NOMO-1 treated with DMSO at 0.1 percent for 48 hours (cell line): Measurements from ENCODE around the gene HINT1.
"Not testable (repeated sequence)": the region's sequence is repeated elsewhere in the genome, so short reads cannot be mapped to it uniquely, and the experiment has no call there.

Experiments
- DNase-seq: peaks from one replicate; lab custom pipeline; 2025; ENCODE audit not compliant: unreplicated experiment; lab: John Stamatoyannopoulos, UW

The HINT1 gene

DNA sequence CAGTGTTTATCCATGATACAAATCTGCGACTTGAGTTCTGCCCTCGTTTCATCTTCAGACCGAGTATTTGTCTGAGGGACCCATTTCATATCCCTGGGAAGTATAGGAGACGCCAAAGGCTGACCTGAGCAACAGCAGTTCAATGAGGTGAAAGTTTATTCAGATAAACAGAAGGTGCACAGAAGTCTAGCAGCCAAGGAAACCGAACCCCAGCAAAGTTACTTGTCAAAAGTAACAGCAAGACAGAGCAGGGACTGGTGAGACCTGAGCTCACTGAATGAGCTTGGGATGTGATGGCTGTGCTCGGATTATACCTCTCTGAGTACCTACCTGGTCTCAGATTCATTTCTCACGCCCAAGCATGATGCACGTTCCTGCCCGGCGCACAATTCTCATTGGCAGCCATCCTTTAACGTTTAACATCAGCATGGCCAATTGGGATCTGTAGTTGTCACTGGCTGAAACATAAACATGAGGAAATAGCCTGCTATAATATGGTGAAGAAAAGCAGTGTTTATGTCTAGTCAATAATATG, 6.3 kb upstream of the HINT1 start:
- no peak for DNase-seq

DNA sequence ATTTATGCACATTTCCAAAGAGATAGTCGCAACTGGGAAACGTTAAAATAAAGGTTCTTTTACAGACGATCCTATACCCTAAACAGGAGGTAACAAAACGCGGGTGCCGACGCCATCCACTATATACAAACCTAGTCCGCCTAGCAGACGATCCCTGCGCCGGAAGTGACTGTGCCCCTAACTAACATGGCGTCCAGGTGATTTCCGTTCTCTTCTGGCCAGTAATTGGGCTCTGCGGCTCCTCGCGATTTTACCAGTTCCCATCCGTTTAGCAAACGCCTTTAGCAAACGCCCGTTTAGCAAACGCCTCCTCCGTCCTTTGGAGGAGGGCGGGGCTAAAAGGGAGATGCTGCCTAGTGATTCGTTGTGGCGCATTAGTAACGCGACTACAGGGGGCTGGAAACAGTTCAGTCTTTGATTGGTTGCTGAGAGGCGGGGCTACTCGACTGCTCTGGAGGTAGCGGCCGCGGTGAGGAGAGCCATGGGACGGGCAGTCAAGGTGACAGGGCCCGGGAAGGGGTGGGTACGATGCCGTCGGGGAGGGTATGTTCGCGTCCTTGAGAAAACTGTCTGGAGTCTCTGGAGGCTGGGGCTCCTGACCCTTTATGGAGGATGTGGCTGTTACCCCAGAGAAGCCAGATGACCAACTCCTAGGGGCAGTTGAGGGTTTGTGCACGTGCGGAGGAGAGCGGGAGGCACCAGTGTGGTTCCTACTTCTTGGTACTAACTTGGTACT, 5.7 kb upstream of the HINT1 start, which contains the start of gene LYRM7:
TSS of gene LYRM7 (plus strand) at position 405 of the 736 bp plus-strand sequence. CDS start at position 482, 77 bp downstream.
- DNase-seq = peak; percentile 100

DNA sequence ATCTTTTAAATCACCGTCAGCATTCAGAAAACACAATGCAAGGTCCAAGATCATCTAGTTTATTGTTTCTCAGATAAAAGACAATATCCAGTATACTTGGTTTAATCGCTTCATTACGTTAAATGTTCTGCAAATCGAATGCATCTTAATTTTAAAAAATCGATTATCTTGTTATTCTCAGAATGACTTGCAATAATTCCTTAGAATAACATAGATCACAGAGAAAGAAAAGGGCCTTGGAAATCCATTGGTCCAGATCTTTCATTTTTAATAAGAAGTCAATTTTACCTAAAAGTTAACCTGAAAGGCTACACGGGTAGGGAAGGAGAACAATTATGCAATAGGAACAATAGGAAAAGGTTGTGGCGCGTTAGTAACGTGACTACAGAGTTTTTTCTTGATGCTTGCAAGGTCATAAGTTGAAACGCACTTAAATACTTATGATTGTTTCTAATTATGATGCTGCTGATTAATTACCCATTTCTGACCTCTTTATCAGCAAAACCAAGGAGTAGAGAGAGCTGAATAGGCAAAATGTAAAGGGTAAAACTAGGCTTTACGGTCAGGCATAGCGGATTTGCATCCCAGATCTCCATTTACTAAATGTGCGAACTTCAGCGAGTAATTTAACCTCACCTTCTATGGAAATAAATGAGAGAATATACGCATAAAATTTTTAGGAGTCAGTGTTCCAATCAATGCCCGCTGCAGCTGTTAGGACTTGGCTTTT, 4.9 kb upstream of the HINT1 start:
- DNase-seq = no peak

DNA sequence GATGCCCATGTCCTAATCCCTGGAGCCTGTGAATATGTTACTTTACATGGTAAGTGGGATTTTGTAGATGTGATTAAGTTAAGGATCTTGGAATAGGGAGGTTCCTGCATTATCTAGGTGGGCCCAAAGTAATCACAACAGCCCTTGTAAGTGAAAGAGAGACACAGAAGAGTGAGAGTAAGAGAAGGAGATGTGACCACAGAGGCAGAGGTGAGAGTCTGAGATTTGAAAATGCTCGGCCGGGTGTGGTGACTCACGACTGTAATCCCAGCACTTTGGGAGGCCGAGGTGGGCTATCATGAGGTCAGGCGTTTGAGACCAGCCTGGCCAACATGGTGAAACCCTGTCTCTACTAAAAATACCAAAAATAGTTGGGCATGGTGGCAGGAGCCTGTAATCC, 2.6 kb upstream of the HINT1 start:
- no peak for DNase-seq

DNA sequence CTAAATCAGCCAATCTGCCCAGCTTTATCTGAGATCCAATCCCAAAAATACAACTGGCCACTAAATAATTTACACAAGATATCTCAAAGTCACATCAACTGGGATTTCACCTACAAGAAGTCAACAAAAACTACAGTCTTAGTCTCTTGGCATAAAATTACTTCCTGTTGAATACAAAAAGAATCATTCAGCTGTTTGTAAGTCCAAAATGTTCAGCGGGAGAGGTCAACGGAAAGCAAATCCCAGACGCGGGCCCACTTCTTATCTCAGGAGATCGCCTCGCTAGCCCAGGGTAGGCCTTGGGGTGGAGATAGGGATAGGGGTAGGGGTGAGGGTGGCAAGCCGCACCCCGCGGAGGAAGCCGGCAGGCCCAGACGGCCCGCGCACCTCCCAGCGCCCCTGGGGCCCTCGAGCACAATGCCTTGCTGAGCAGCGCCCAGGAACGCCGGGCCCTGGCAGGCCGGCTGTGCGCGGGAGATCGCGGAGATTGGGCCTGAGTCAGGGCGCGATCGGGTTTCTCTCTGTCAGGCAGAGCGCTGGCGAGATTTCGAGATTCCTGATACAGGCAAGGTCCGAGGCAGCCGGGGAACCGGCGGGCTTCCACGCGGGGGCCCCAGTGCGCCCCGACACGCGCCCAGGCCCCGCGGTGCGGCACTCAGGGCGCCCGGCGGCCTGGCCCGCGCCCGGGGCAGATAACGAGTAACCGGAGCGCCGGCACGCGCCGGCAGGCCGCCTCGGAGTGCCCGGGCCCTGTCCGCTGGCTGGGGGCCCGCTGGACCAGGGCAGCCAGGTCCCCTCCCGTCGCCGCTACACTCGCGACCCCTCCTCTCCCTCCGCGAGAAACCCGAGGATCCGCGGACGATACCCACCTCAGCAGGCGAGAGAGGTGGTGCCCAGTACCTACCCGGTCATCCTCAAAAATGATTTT, 601 bp downstream of the HINT1 start:
- DNase-seq = peak; percentile 79

DNA sequence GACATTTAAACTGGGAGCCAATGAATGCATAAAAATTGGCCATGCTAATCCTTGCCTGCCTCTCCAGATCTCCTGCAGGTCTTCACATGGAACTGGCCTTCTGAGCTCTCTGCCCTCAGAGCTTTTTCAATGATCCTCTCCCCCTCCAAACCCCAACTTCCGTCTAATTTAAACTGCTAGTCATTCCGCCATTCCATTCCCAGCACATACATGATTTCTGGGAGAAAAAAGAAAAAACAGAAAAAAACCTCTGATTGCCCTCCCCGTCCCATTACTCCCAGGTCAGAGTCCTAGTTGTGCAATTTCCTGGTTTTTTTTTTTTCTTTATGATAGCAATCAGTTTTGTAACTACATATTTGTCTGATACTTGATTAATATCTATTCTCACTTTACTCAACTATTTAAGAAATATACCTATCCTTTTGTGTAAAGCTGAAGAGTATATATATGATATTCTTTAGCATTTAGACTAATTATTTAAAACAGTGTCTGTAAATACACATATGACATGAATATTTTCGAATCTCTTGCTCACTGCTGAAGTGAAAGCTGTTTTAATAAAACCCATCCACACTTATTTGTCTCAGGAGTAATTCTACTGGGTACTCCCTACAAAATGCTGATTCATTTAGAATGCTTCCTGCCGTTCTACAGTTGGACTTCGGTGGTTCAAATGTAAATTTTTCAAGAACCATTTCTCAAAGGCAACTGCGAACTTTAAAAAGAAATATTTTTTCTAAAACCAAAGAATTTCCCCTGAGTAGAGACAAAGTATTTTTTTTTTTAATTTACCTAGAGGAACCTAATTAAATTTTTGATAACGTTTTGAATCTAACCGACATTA, 1.6 kb downstream of the HINT1 start:
- peak; percentile 46 for DNase-seq

DNA sequence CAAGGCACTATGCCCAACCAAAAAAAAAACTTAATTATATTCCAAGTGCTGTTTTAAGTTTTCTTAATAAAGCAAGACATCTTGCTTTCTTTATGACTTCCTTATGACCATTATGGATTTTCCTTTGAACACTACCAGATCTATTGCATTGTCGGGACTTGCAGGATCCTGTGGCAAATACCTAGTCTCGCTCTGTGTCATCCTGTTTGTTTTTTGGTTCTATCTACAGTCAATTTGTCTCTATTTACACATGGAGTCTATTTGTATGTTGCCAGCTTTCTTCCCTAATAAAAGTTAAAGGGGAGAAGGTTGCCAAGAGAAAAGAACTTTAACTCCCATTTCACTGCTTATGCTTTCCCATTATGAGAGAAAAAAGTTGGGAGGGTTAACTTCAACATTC, 4.9 kb downstream of the HINT1 start:
- DNase-seq = no peak

DNA sequence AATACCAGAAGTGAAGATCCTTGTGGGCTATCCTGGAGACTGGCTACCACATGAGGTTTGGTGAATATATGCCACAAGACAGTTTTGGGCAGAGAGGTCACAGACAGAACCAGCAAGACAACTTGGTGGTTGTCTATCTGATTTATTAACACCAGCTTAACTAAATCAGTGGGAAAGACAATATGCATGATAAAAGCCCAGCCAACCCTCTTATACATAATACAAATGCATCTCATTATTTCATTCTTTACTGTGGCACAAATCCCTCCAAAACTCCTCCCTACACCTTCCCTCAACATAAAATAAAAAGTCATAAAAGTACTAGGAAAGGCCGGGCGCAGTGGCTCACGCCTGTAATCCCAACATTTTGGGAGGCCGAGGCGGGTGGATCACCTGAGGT, 8.1 kb downstream of the HINT1 start:
- DNase-seq = no peak

DNA sequence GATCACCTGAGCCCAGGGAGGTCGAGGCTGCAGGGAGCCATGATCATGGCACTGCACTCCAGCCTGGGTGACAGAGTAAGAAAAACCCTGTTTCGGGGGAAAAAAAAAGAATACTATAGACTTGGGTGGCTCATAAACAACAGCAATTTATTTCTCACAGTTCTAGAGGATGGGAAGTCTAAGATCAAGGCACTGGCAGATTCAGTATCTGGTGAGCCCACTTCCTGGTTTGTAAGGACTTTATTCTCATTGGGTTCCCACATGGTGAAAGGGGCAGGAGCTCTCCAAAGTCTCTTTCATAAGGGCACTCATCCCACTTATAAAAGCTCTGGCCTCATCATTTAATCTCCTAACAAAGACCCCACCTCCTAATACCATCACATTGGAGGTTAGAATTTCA, 8.7 kb downstream of the HINT1 start:
- no peak for DNase-seq

DNA sequence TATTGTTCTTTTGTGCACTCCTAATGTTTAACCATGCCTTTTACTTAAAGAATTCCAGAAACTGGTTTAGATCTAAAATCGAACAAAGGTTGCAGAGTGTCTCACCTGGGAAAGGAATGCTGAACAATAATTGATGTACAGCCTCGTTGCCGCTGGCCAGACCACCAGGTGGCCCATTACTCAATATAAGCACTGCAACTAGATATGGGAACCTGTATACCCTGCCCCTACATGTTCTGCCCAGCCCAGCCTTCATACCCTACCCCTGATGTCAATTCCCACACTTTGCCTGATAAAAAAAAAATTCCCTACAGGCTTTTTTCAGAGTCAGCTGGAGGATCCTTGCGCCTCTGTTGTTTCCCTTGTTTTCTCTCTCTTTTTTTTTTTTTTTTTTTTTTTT, 13.8 kb downstream of the HINT1 start:
- no peak for DNase-seq

DNA sequence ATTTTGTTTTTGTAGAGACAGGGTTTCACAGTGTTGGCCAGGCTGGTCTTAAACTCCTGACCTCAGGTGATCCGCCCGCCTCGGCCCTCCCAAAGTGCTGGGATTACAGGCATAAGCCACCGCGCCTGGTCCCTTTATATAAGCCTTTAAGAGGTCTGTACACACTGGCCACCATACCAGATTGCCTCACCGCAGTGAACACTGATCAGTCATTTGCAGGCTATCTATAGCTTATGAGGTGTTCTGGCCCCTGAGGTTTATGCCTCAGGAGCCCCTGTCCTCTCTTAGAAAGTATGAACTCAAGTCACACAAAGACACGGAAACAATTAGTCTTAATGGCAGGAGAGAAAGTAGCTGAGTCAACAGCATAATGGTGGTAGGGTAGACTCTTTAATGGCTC, 14.6 kb downstream of the HINT1 start:
- DNase-seq = no peak

DNA sequence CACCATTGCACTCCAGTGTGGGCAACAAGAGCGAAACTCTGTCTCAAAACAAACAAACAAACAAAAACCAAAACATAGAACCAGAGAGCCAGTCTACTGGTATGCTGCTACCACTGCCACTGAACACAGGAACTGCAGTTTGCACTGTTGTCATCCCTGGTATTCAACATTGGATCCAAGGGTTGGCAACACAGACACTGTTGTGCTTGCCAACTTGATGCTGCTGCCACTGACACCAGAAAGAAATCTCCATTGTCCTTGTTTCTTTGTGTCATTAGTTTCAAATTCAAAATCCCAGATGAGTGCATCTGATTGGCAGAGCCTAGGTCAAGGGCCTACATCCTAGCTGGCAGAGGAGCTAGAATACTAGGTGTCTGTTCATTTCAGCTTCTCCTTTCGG, 16.2 kb downstream of the HINT1 start:
- no peak for DNase-seq

DNA sequence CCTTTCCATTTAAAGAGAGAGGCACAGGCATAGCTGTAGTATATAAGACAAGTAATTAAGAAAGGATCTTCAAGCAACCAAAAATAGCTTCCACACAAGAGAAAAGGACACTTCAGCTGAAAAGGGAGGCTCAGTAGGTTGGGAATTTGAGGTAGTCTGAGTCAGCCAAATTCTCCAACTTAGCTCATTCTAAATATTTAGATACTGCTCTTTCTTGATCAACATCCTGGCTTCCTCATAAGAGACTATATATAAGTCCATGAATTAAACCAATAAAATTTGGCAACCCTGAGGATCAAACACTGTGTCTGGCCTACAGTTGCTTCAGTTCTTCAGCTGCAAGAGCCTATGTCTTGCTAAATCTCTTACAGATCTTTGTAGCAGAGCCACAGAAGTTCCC, 17.8 kb downstream of the HINT1 start:
- DNase-seq = no peak

DNA sequence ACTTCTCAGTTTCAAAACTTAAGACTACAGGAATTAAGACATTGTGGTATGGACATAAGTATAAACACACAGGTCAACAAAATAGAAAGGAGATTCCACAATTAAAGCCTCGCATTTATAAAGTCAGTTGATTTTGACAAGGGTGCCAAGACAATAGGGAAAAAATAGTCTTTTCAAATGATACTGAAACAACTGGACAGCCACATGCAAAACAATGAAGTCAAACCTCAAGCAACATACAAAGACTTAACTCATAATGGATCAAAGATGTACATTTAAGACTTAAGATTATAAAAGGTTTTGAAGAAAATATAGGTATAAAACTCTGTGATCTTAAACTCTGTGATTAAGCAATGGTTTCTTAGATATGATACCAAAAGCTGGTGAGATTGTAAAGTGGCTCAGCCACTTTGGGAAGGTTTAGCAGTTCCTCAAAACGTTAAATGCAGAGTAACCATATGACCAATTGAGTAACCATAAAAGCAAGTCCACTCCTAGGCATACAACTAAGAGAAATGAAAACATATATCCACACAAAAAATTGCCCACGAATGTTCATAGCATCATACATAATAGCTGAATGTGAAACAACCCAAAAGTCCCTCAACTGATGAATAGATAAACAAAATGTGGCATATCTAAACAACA, 22.0 kb downstream of the HINT1 start:
- DNase-seq = peak; percentile 29

DNA sequence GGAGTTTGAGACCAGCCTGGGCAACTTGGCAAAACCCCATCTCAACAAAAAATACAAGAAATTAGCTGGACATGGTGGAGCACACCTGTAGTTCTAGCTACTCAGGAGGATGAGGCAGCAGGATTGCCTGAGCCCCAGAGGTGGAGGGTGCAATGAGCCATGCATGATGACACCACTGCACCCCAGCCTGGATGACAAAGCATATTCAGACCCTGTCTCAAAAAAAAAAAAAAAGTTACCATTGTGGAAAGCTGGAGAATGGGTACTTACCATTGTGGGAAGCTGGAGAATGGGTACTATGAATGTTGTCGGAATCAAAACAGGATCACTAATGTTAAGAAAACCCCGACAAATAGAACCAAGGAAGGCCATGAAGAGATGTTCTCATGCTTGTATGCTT, 25.7 kb downstream of the HINT1 start:
- DNase-seq = no peak

DNA sequence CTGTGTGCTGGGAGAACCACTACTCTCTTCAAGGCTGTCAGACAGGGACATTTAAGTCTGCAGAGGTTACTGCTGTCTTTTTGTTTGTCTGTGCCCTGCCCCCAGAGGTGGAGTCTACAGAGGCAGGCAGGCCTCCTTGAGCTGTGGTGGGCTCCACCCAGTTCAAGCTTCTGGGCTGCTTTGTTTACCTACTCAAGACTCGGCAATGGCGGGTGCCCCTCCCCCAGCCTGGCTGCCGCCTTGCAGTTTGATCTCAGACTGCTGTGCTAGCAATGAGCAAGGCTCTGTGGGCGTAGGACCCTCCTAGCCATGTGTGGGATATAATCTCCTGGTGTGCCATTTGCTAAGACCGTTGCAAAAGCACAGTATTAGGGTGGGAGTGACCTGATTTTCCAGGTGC, 26.6 kb downstream of the HINT1 start:
- DNase-seq = not testable (repeated sequence)

DNA sequence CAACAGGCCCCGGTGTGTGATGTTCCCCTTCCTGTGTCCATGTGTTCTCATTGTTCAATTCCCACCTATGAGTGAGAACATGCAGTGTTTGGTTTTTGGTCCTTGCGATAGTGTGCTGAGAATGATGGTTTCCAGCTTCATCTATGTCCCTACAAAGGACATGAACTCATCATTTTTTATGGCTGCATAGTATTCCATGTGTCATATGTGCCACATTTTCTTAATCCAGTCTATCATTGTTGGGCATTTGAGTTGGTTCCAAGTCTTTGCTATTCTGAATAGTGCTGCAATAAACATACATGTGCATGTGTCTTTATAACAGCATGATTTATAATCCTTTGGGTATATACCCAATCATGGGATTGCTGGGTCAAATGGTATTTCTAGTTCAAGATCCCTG, 32.0 kb downstream of the HINT1 start:
- not testable (repeated sequence) for DNase-seq

DNA sequence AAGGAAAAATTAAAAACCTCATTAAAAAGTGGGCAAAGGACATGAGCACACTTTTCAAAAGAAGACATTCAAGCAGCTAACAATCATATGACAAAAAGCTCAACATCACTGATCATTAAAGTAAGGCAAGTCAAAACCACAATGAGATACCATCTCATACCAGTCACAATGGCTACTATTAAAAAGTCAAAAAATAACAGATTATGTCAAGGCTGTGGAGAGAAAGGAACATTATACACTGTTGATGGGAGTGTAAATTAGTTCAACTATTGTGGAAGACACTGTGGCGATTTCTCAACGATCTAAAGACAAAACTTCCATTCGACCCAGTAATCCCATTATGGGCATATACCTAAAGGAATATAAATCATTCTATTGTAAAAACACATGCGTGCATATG, 35.8 kb downstream of the HINT1 start:
- no peak for DNase-seq

DNA sequence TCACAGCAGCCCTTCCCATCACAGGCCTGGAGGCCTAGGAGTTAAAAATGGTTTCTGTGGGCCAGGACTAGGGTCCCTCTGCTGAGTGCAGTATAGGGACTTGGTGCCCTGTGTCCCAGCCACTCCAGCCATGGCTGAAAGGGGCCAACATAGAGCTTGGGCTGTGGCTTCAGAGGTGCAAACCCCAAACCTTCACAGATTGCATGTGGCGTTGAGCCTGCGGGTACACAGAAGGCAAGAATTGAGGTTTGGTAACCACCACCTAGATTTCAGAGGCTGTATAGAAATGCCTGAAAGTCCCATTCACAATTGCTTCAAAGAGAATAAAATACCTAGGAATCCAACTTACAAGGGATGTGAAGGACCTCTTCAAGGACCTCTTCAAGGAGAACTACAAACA, 37.8 kb downstream of the HINT1 start:
- DNase-seq = not testable (repeated sequence)

DNA sequence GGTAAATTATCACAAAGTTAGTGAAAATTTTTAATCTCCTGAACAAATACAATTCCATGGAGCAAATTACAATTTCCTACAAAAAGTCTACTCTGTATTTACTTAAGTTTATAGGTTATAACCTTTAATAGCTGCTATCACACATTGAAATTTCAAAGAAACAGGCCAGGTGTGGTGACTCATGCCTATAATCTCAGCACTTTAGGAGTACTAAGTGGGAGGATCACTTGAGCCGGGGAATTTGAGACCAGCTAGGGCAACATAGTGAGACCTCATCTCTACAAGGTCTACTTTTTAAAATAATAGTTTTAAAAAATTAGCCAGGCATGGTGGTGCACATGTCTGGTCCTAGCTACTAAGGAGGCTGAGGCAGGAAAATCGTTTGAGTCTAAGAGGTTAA, 50.3 kb downstream of the HINT1 start:
- DNase-seq = no peak
